SK-N-SH (cell line): ENCODE results near the gene GPR137B. TPM values are rescaled to one million over a fixed set of nuclear protein-coding genes. Genes with fewer than 3 reads are reported as not detected.

ENCODE experiments used
- CTCF ChIA-PET: fragments of 300-600, 350-600 bp; formaldehyde crosslinking; extraction: SDS; loops from one replicate; lab custom pipeline; 2021; lab: Yijun Ruan, JAX
- POLR2A ChIA-PET: fragments of 350-600 bp; sonication (Branson Sonifier 250); formaldehyde crosslinking; extraction: SDS; loops from one replicate; lab custom pipeline; 2020; ENCODE audit warnings: antibody characterized with exemption, inconsistent platforms; lab: Yijun Ruan, JAX
- DNase-seq: peaks from one replicate; pipeline ENCODE4 v3.0.0; 2012
- H2AFZ ChIP-seq: fragments of 200-600 bp; sonication (generic); 2 replicates; pipeline ENCODE4 v1.8.1; 2016; ENCODE audit warnings: antibody characterized with exemption, mild to moderate bottlenecking, low read depth
- H3F3A ChIP-seq: fragments of 200-600 bp; sonication (generic); replicated peaks from 2 replicates; pipeline ENCODE3; 2016; ENCODE audit warnings: antibody characterized with exemption, mild to moderate bottlenecking; ENCODE audit not compliant: insufficient read depth
- H3K27ac ChIP-seq, 2 experiments: fragments of 200-500 bp in 1 of 2; fragments of 200-600 bp in 1 of 2; sonication (Bioruptor generic) in 1 of 2; sonication (generic), shearing (Covaris generic) in 1 of 2; 2 replicates each; pipeline versions ENCODE4 v1.5.1 to v1.6.1; 2014 to 2016; ENCODE audit warnings: low read depth in 2 of 2, inconsistent platforms in 1 of 2, low read length in 1 of 2, mild to moderate bottlenecking in 1 of 2, mixed read lengths in 1 of 2
- H3K27me3 ChIP-seq: fragments of 200-600 bp; sonication (generic), shearing (Covaris generic); 2 replicates; pipeline ENCODE4 v1.6.1; 2016; ENCODE audit warnings: mixed run types; ENCODE audit not compliant: insufficient read depth
- H3K36me3 ChIP-seq, 2 experiments: fragments of 200-500 bp in 1 of 2; fragments of 200-600 bp in 1 of 2; sonication (Bioruptor generic) in 1 of 2; sonication (generic) in 1 of 2; replicated peaks in 1 of 2; 2 replicates each; pipeline versions ENCODE3 to v1.5.1; 2014 to 2016; ENCODE audit warnings: low read length in 1 of 2, mild to moderate bottlenecking in 1 of 2; ENCODE audit not compliant: insufficient read depth in 2 of 2, control insufficient read depth in 1 of 2
- H3K4me1 ChIP-seq, 2 experiments: fragments of 200-500 bp in 1 of 2; fragments of 200-600 bp in 1 of 2; sonication (Bioruptor generic) in 1 of 2; sonication (generic), shearing (Covaris generic) in 1 of 2; 2 replicates each; pipeline versions ENCODE4 v1.5.1 to v1.6.1; 2014 to 2016; ENCODE audit warnings: low read depth in 1 of 2, low read length in 1 of 2, mixed run types in 1 of 2; ENCODE audit not compliant: insufficient read depth in 2 of 2, control insufficient read depth in 1 of 2
- H3K4me2 ChIP-seq: fragments of 200-600 bp; sonication (generic), shearing (Covaris generic); 2 replicates; pipeline ENCODE4 v1.6.1; 2017; ENCODE audit warnings: mixed run types
- H3K4me3 ChIP-seq, 2 experiments: fragments of 200-500 bp in 1 of 2; fragments of 200-600 bp in 1 of 2; sonication (Bioruptor generic) in 1 of 2; sonication (generic), shearing (Covaris generic) in 1 of 2; 2 replicates each; pipeline versions ENCODE4 v1.5.1 to v1.8.1; 2014 to 2016; ENCODE audit warnings: low read depth in 2 of 2, inconsistent platforms in 1 of 2, low read length in 1 of 2, mild to moderate bottlenecking in 1 of 2, mixed read lengths in 1 of 2, moderate library complexity in 1 of 2
- H3K79me2 ChIP-seq: fragments of 200-600 bp; sonication (generic); 2 replicates; pipeline ENCODE4 v1.8.1; 2017; ENCODE audit warnings: mild to moderate bottlenecking; ENCODE audit not compliant: insufficient read depth
- H3K9ac ChIP-seq: fragments of 200-600 bp; sonication (generic); 2 replicates; pipeline ENCODE4 v1.6.1; 2017; ENCODE audit warnings: mixed run types
- H3K9me2 ChIP-seq: fragments of 200-600 bp; sonication (generic); 2 replicates; pipeline ENCODE4 v1.6.1; 2017; ENCODE audit warnings: mixed run types
- H3K9me3 ChIP-seq: fragments of 200-600 bp; sonication (generic); 2 replicates; pipeline ENCODE4 v1.6.1; 2017; ENCODE audit warnings: mixed run types, mild to moderate bottlenecking, moderate library complexity
- H4K20me1 ChIP-seq: fragments of 200-600 bp; sonication (generic); 2 replicates; pipeline ENCODE4 v1.6.1; 2017; ENCODE audit warnings: mild to moderate bottlenecking, mixed run types; ENCODE audit not compliant: insufficient read depth
- MEF2A ChIP-seq: IDR thresholded peaks from 2 replicates; pipeline ENCODE4 v1.4.0; 2012; ENCODE audit warnings: low read depth, borderline replicate concordance
- REST ChIP-seq: IDR thresholded peaks from 2 replicates; pipeline ENCODE4 v1.6.1; 2012; ENCODE audit warnings: mild to moderate bottlenecking, low read depth, low read length, moderate library complexity
- TAF1 ChIP-seq: IDR thresholded peaks from 2 replicates; pipeline ENCODE4 v1.6.1; 2012; ENCODE audit warnings: low read depth, mild to moderate bottlenecking, low read length, moderate library complexity, borderline replicate concordance
- USF2 ChIP-seq: fragments of 150-350 bp; IDR thresholded peaks from 2 replicates; pipeline ENCODE4 v1.6.1; 2017; ENCODE audit warnings: antibody characterized with exemption, low read length, low read depth, borderline replicate concordance
- WGBS: methylation state at CpG from one replicate; pipeline ENCODE4 v1.1.6; 2017; ENCODE audit warnings: low lambda C conversion rate; 5-methylcytosine and 5-hydroxymethylcytosine counted together
- polyA plus RNA-seq, 3 experiments: library from polyadenylated mRNA; depleted of rRNA; stranded (reverse); fragments of >200 nt; gene quantifications; 2 replicates each; pipeline ENCODE4 v1.2.3, GENCODE V29; 2012
- TF ChIP-seq, protein P1 (sequence below): fragments of 200-600 bp; sonication (generic); IDR thresholded peaks from 2 replicates; pipeline ENCODE4 v1.6.1; 2017; ENCODE audit warnings: antibody characterized with exemption, mild to moderate bottlenecking, moderate library complexity

GPR137B gene
- polyA plus RNA-seq, 1 of the 3 experiments (the other 2 are of a cell fraction): 7.0 TPM

DNA sequence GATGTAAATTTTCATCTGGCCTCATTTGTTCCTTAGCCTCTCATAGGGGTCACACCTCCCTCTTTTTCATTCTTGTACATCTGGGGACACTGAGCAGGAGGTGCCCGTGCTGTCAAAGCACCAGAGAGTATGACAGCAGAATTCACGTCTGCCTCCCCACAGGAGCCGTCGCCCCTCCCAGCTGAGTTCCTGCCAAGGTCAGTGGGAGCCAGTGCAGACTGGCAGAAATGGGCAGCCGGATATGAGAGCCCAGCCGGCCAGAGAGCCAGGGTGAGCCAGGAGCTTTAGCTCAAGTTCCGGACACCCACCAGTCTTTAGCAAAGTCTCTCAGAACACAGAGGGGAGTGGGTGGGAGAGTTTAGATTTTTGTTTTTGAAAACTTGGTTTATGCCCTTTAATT, 21.9 kb downstream of the GPR137B start:
- ChIA-PET CTCF (interaction anchor here (0.7 kb wide), 1 partner anchor 10 kb away, joined by 3 read pairs; no protein-coding TSS in a partner anchor), POLR2A (no interaction called here)
- H3K9ac ChIP-seq: no peak overlapping the region
- no peaks in the 10 kb centered on the region for H3K4me1 ChIP-seq
- no peak overlapping the region for H3K27ac ChIP-seq
- H3K4me2 ChIP-seq: no peak overlapping the region
- peaks cover 5% of the 10 kb centered on the region; the same call in 1 of the 2 replicates for H3K9me3 ChIP-seq
- H3F3A ChIP-seq: no peaks in the 10 kb centered on the region
- H3K27me3 ChIP-seq: no peaks in the 10 kb centered on the region
- TF ChIP-seq USF2 (no peak), REST (no peak)
- no peaks in the 10 kb centered on the region for H4K20me1 ChIP-seq
- no peak overlapping the region for H3K4me3 ChIP-seq
- peaks cover 0 to 3% of the 10 kb centered on the region in 2 experiments for H3K36me3 ChIP-seq
- no peak for DNase-seq
- H3K79me2 ChIP-seq: no peaks in the 10 kb centered on the region
- H3K9me2 ChIP-seq: no peaks in the 10 kb centered on the region
- 92% methylated on average over 7 of the region's 7 CpGs for WGBS
- no peak overlapping the region for H2AFZ ChIP-seq

- H3K27me3 ChIP-seq: no peaks in the 10 kb centered on the region
Observed at GRCh38 chr1:236165238-236165981, 23.1 kb downstream of the GPR137B start.

More at GRCh38 chr1:236165238-236165981, 23.1 kb downstream of the GPR137B start:
- no peak overlapping the region for H3K4me3 ChIP-seq
- H3K9me3 ChIP-seq: peaks cover 5% of the 10 kb centered on the region; the same call in 1 of the 2 replicates
- no peak overlapping the region for H2AFZ ChIP-seq
- H3K9ac ChIP-seq: no peak overlapping the region
- H3K27ac ChIP-seq: no peak overlapping the region
- 93% methylated on average over 10 of the region's 10 CpGs for WGBS
- H3K36me3 ChIP-seq: peaks cover 0 to 3% of the 10 kb centered on the region in 2 experiments
- no peaks in the 10 kb centered on the region for H3K9me2 ChIP-seq
- TF ChIP-seq TAF1 (no peak), REST (no peak), MEF2A (no peak)
- TF ChIP-seq, protein P1, sequence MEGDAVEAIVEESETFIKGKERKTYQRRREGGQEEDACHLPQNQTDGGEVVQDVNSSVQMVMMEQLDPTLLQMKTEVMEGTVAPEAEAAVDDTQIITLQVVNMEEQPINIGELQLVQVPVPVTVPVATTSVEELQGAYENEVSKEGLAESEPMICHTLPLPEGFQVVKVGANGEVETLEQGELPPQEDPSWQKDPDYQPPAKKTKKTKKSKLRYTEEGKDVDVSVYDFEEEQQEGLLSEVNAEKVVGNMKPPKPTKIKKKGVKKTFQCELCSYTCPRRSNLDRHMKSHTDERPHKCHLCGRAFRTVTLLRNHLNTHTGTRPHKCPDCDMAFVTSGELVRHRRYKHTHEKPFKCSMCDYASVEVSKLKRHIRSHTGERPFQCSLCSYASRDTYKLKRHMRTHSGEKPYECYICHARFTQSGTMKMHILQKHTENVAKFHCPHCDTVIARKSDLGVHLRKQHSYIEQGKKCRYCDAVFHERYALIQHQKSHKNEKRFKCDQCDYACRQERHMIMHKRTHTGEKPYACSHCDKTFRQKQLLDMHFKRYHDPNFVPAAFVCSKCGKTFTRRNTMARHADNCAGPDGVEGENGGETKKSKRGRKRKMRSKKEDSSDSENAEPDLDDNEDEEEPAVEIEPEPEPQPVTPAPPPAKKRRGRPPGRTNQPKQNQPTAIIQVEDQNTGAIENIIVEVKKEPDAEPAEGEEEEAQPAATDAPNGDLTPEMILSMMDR: no peak
- H3K4me2 ChIP-seq: no peak overlapping the region
- POLR2A ChIA-PET: no interaction called here
- CTCF ChIA-PET: no interaction called here
- no peaks in the 10 kb centered on the region for H3K79me2 ChIP-seq
- H4K20me1 ChIP-seq: no peaks in the 10 kb centered on the region
- DNase-seq: no peak
- H3K4me1 ChIP-seq: no peaks in the 10 kb centered on the region
- H3F3A ChIP-seq: no peaks in the 10 kb centered on the region
